Liver (tissue), 9 donors: ENCODE measurements around the gene SIGLEC12. TPM values are rescaled to one million over a fixed set of nuclear protein-coding genes. Genes with fewer than 3 reads are reported as not detected.

Experiments
- DNase-seq: peaks from one replicate; pipeline ENCODE4 v3.0.0-alpha.2; 2017; ENCODE audit warnings: low spot score
- H3K27ac ChIP-seq, 2 donors: one replicate each; pipeline ENCODE4 v1.7.0; 2013; ENCODE audit warnings: inconsistent platforms in 2 of 2, low read length in 2 of 2, control low read depth in 1 of 2, low read depth in 1 of 2, mild to moderate bottlenecking in 1 of 2
- H3K27me3 ChIP-seq, 4 donors: one replicate each; pipeline versions ENCODE4 v1.6.1 to v1.7.0; 2013; ENCODE audit warnings: low read length in 3 of 4, inconsistent platforms in 1 of 4, mild to moderate bottlenecking in 1 of 4, moderate library complexity in 1 of 4; ENCODE audit not compliant: control insufficient read depth in 4 of 4, insufficient read depth in 4 of 4
- H3K36me3 ChIP-seq, 4 donors: one replicate each; pipeline versions ENCODE4 v1.6.1 to v1.7.0; 2013; ENCODE audit warnings: low read length in 3 of 4, mild to moderate bottlenecking in 3 of 4, low read depth in 1 of 4, moderate library complexity in 1 of 4; ENCODE audit not compliant: control insufficient read depth in 4 of 4, insufficient read depth in 3 of 4
- H3K4me1 ChIP-seq, 4 donors: one replicate each; pipeline versions ENCODE4 v1.6.1 to v1.7.0; 2013; ENCODE audit warnings: low read length in 3 of 4, mild to moderate bottlenecking in 3 of 4, moderate library complexity in 1 of 4; ENCODE audit not compliant: control insufficient read depth in 4 of 4, insufficient read depth in 4 of 4
- H3K4me3 ChIP-seq, 3 donors: one replicate each; pipeline versions ENCODE4 v1.6.1 to v1.7.0; 2013; ENCODE audit warnings: low read length in 3 of 3, control low read depth in 1 of 3, low read depth in 1 of 3, mild to moderate bottlenecking in 1 of 3
- H3K9ac ChIP-seq, 2 donors: one replicate each; pipeline ENCODE4 v1.7.0; 2013; ENCODE audit warnings: low read length in 2 of 2, mild to moderate bottlenecking in 2 of 2, moderate library complexity in 2 of 2, control low read depth in 1 of 2, low read depth in 1 of 2
- H3K9me3 ChIP-seq, 4 donors: one replicate each; pipeline versions ENCODE4 v1.6.1 to v1.7.0; 2013; ENCODE audit warnings: low read length in 3 of 4; ENCODE audit not compliant: control insufficient read depth in 4 of 4
- EGR1 ChIP-seq, 2 donors: IDR thresholded peaks; 2 replicates each; pipeline ENCODE4 v1.6.1; 2016 to 2018; ENCODE audit warnings: antibody characterized with exemption in 2 of 2, low read depth in 2 of 2
- FOXA1 ChIP-seq: IDR thresholded peaks from 2 replicates; pipeline ENCODE4 v1.6.1; 2016; ENCODE audit warnings: antibody characterized with exemption
- GABPA ChIP-seq, 2 donors: IDR thresholded peaks in 1 of 2; conservative IDR thresholded peaks in 1 of 2; 2 replicates each; pipeline ENCODE4 v1.6.1; 2016; ENCODE audit warnings: antibody characterized with exemption in 2 of 2, mild to moderate bottlenecking in 1 of 2, moderate library complexity in 1 of 2
- HNF4G ChIP-seq: IDR thresholded peaks from 2 replicates; pipeline ENCODE4 v1.6.1; 2016; ENCODE audit warnings: antibody characterized with exemption
- JUND ChIP-seq, 2 donors: IDR thresholded peaks; 2 replicates each; pipeline ENCODE4 v1.6.1; 2016; ENCODE audit warnings: antibody characterized with exemption in 2 of 2
- NR2F2 ChIP-seq: IDR thresholded peaks from 2 replicates; pipeline ENCODE4 v1.6.1; 2016; ENCODE audit warnings: antibody characterized with exemption
- RAD21 ChIP-seq, 2 donors: IDR thresholded peaks; 2 replicates each; pipeline ENCODE4 v1.6.1; 2016; ENCODE audit warnings: antibody characterized with exemption in 2 of 2, mild to moderate bottlenecking in 2 of 2
- RXRA ChIP-seq, 2 donors: IDR thresholded peaks; 2 replicates each; pipeline ENCODE4 v1.6.1; 2017 to 2018; ENCODE audit warnings: antibody characterized with exemption in 2 of 2, mild to moderate bottlenecking in 1 of 2
- SP1 ChIP-seq: IDR thresholded peaks from 2 replicates; pipeline ENCODE4 v1.6.1; 2018; ENCODE audit warnings: antibody characterized with exemption, mild to moderate bottlenecking
- TAF1 ChIP-seq: conservative IDR thresholded peaks from 2 replicates; pipeline ENCODE4 v1.6.1; 2016; ENCODE audit warnings: antibody characterized with exemption, mild to moderate bottlenecking
- YY1 ChIP-seq: IDR thresholded peaks from 2 replicates; pipeline ENCODE4 v1.6.1; 2016; ENCODE audit warnings: antibody characterized with exemption, mild to moderate bottlenecking
- WGBS: extraction: QIAGEN DNeasy Blood & Tissue Kit; methylation state at CpG from one replicate; pipeline ENCODE4 v1.1.7; 2013; 5-methylcytosine and 5-hydroxymethylcytosine counted together
- polyA plus RNA-seq, 2 donors: library from polyadenylated mRNA; stranded (reverse) in 1 of 2; unstranded in 1 of 2; fragments of 200-250 nt in 1 of 2; fragments of >200 nt in 1 of 2; fragmentation: Nextera tagmentation in 1 of 2; extraction: Ambion mirVana in 1 of 2; gene quantifications; one replicate each; pipeline versions ENCODE4 v1.2.1 to v1.2.3, GENCODE V29; 2013 to 2015
- total RNA-seq, 2 donors: library from RNA; depleted of rRNA; stranded (reverse); fragments of >200 nt; gene quantifications; one replicate each; pipeline ENCODE4 v1.2.3, GENCODE V29; 2014
- TF ChIP-seq, protein P1 (sequence below): IDR thresholded peaks from 2 replicates; pipeline ENCODE4 v1.6.1; 2016; ENCODE audit warnings: antibody characterized with exemption
- TF ChIP-seq, protein P2 (sequence below): fragments of 150-350 bp; IDR thresholded peaks from 2 replicates; pipeline ENCODE4 v1.5.1; 2017; ENCODE audit warnings: improper control_type of control experiment, low read depth, low read length; ENCODE audit not compliant: missing input control
- TF ChIP-seq, protein P3 (sequence below): IDR thresholded peaks from 2 replicates; pipeline ENCODE4 v1.6.1; 2016; ENCODE audit warnings: antibody characterized with exemption
- TF ChIP-seq, protein P4 (sequence below): IDR thresholded peaks from 2 replicates; pipeline ENCODE4 v1.6.1; 2016; ENCODE audit warnings: antibody characterized with exemption
- TF ChIP-seq, protein P5 (sequence below): IDR thresholded peaks from 2 replicates; pipeline ENCODE4 v1.6.1; 2016; ENCODE audit warnings: antibody characterized with exemption, mild to moderate bottlenecking
- donor health status: healthy.
- donor health status: healthy.
- donor health status: healthy.
- donor health status: healthy.
- donor health status: healthy.

The SIGLEC12 gene
- total and polyA plus RNA-seq, 4 donors: 0.05 to 5.0 (median 0.52) TPM

DNA sequence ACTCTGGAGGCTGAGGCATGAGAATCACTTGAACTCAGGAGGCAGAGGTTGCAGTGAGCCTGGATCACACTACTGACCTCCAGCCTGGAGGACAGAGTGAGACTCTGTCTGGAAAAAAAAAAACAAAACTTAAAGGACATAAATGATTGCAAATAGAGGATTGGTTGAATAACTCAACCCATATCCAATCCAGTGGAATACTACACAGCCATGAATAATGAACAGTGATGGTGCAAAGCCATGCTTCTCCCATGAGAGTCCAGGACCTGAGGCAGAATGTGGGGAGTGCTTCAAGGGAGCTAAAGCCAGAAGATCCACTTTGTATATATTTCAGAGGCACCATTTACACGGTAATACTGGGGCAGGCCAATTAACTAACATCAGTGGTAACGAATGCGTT lies 25.4 kb downstream of the SIGLEC12 start (continued):
- TF ChIP-seq, protein P1, sequence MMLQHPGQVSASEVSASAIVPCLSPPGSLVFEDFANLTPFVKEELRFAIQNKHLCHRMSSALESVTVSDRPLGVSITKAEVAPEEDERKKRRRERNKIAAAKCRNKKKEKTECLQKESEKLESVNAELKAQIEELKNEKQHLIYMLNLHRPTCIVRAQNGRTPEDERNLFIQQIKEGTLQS: no peak

DNA sequence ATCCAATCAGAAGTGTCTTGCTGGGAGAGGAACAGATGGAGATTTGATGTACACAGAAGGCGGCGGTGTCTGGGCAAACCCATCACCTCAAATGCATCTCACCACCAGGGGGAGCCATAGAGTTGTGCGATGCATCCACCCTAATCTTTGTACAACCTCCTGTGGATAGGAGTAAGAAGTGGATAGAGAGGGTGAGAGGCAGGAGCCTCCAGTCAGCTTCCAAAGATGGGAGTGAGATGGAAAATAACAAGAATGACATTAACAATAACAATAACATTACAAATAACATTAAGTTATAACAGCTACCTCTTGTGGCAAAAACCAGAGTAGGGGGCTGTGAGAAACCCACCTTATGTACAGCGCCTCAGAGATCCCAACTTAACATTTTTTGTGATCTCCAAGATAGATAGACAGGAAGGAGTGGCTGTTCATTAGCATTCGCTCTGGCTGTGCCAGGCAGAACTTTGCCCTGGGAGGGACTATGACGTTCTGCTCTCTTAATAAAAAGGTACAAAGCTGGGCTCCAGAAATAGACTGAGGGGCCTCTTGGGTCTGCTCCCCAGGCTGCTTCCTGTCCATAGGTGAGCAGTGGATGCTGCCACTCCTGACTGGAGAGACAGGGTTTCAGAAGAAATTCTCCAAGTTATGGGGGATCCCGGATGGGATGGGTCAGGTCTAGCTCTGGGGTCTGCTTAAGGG lies 28.4 kb downstream of the SIGLEC12 start:
- no peaks in the 10 kb centered on the region for H3K9me3 ChIP-seq
- no peak overlapping the region for H3K27ac ChIP-seq
- no peaks in the 10 kb centered on the region for H3K36me3 ChIP-seq
- H3K27me3 ChIP-seq: no peaks in the 10 kb centered on the region
- TF ChIP-seq GABPA (IDR thresholded peaks at IDR 0.05 in 1 of 2, conservative IDR thresholded peaks at IDR 0.05 in 1 of 2): no peak
- TF ChIP-seq RAD21 (IDR thresholded peaks at IDR 0.05): peak; percentile 77 to 86
- TF ChIP-seq, protein P2, sequence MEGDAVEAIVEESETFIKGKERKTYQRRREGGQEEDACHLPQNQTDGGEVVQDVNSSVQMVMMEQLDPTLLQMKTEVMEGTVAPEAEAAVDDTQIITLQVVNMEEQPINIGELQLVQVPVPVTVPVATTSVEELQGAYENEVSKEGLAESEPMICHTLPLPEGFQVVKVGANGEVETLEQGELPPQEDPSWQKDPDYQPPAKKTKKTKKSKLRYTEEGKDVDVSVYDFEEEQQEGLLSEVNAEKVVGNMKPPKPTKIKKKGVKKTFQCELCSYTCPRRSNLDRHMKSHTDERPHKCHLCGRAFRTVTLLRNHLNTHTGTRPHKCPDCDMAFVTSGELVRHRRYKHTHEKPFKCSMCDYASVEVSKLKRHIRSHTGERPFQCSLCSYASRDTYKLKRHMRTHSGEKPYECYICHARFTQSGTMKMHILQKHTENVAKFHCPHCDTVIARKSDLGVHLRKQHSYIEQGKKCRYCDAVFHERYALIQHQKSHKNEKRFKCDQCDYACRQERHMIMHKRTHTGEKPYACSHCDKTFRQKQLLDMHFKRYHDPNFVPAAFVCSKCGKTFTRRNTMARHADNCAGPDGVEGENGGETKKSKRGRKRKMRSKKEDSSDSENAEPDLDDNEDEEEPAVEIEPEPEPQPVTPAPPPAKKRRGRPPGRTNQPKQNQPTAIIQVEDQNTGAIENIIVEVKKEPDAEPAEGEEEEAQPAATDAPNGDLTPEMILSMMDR: peak; percentile 66
- TF ChIP-seq, protein P1: no peak
- TF ChIP-seq, protein P3, sequence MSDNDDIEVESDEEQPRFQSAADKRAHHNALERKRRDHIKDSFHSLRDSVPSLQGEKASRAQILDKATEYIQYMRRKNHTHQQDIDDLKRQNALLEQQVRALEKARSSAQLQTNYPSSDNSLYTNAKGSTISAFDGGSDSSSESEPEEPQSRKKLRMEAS: no peak
- H3K4me1 ChIP-seq: no peaks in the 10 kb centered on the region
- DNase-seq: peak; percentile 93
- no peak overlapping the region for H3K4me3 ChIP-seq
- H3K9ac ChIP-seq: no peak overlapping the region
- WGBS: 30% methylated on average over 7 of the region's 7 CpGs

DNA sequence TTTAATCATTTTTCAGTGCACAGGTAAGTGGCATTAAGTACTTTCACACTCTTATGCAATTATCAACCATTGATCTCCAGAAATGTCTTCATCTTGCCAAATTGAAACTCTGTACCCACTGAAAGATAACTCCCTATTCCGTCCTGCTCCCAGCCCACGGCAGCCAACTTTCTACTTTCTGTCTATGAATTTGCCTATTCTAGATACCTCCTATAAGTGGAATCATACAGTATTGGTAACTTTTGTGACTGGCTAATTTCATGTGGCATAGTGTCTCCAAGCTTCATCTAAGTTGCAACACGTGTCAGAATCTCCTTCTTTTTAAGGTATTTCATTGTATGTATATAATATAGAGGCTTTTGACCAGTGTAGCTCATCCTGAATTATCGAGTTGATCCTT lies 29.0 kb downstream of the SIGLEC12 start:
- Histone ChIP-seq H3K9ac (no peak overlapping the region), H3K4me1 (no peaks in the 10 kb centered on the region), H3K9me3 (no peaks in the 10 kb centered on the region), H3K27ac (no peak overlapping the region), H3K4me3 (no peak overlapping the region), H3K36me3 (no peaks in the 10 kb centered on the region), H3K27me3 (no peaks in the 10 kb centered on the region)
- 14% methylated on average over 4 of the region's 4 CpGs for WGBS
- TF ChIP-seq, protein P1: no peak
- TF ChIP-seq FOXA1 (no peak), NR2F2 (no peak), TAF1 (no peak), SP1 (no peak), EGR1 (IDR thresholded peaks at IDR 0.05; ENCODE audit: low read depth in 2 of 2) (no peak), RAD21 (IDR thresholded peaks at IDR 0.05) (no peak), RXRA (IDR thresholded peaks at IDR 0.05) (no peak), HNF4G (no peak), YY1 (no peak), JUND (IDR thresholded peaks at IDR 0.05) (no peak)
- TF ChIP-seq, protein P4, sequence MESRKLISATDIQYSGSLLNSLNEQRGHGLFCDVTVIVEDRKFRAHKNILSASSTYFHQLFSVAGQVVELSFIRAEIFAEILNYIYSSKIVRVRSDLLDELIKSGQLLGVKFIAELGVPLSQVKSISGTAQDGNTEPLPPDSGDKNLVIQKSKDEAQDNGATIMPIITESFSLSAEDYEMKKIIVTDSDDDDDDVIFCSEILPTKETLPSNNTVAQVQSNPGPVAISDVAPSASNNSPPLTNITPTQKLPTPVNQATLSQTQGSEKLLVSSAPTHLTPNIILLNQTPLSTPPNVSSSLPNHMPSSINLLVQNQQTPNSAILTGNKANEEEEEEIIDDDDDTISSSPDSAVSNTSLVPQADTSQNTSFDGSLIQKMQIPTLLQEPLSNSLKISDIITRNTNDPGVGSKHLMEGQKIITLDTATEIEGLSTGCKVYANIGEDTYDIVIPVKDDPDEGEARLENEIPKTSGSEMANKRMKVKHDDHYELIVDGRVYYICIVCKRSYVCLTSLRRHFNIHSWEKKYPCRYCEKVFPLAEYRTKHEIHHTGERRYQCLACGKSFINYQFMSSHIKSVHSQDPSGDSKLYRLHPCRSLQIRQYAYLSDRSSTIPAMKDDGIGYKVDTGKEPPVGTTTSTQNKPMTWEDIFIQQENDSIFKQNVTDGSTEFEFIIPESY: no peak
- TF ChIP-seq, protein P5, sequence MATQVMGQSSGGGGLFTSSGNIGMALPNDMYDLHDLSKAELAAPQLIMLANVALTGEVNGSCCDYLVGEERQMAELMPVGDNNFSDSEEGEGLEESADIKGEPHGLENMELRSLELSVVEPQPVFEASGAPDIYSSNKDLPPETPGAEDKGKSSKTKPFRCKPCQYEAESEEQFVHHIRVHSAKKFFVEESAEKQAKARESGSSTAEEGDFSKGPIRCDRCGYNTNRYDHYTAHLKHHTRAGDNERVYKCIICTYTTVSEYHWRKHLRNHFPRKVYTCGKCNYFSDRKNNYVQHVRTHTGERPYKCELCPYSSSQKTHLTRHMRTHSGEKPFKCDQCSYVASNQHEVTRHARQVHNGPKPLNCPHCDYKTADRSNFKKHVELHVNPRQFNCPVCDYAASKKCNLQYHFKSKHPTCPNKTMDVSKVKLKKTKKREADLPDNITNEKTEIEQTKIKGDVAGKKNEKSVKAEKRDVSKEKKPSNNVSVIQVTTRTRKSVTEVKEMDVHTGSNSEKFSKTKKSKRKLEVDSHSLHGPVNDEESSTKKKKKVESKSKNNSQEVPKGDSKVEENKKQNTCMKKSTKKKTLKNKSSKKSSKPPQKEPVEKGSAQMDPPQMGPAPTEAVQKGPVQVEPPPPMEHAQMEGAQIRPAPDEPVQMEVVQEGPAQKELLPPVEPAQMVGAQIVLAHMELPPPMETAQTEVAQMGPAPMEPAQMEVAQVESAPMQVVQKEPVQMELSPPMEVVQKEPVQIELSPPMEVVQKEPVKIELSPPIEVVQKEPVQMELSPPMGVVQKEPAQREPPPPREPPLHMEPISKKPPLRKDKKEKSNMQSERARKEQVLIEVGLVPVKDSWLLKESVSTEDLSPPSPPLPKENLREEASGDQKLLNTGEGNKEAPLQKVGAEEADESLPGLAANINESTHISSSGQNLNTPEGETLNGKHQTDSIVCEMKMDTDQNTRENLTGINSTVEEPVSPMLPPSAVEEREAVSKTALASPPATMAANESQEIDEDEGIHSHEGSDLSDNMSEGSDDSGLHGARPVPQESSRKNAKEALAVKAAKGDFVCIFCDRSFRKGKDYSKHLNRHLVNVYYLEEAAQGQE: no peak
- TF ChIP-seq, protein P2: no peak
- no peak for DNase-seq
